Tibial nerve (tissue), 4 donors: ENCODE data around the gene SMIM44. TPM values are rescaled to one million over a fixed set of nuclear protein-coding genes. Genes with fewer than 3 reads are reported as not detected.

Experiments used
- DNase-seq, 2 donors: peaks; one replicate each; pipeline ENCODE4 v3.0.0-alpha.2; 2019; ENCODE audit warnings: low spot score in 2 of 2
- H3K27ac ChIP-seq, 4 donors: fragments of 200-600 bp; sonication (generic) in 3 of 4; one replicate each; pipeline ENCODE4 v1.5.1; 2017 to 2019; ENCODE audit warnings: mild to moderate bottlenecking in 1 of 4
- H3K27me3 ChIP-seq, 2 donors: fragments of 200-600 bp; sonication (generic) in 1 of 2; one replicate each; pipeline versions ENCODE4 v1.5.1 to v1.6.0; 2017 to 2019
- H3K36me3 ChIP-seq, 3 donors: fragments of 200-600 bp; sonication (generic); one replicate each; pipeline ENCODE4 v1.5.1; 2018 to 2019
- H3K4me1 ChIP-seq, 4 donors: fragments of 200-600 bp; sonication (generic) in 3 of 4; one replicate each; pipeline ENCODE4 v1.5.1; 2017 to 2019
- H3K4me3 ChIP-seq, 4 donors: fragments of 200-600 bp; sonication (generic) in 3 of 4; one replicate each; pipeline ENCODE4 v1.5.1; 2017 to 2019; ENCODE audit warnings: mild to moderate bottlenecking in 1 of 4, moderate library complexity in 1 of 4
- H3K9me3 ChIP-seq, 4 donors: fragments of 200-600 bp; sonication (generic) in 3 of 4; one replicate each; pipeline ENCODE4 v1.5.1; 2017 to 2019
- EP300 ChIP-seq, 2 donors: sonication (generic); formaldehyde crosslinking; IDR thresholded peaks; one replicate each; pipeline ENCODE4 v1.6.1; 2017; ENCODE audit warnings: antibody characterized with exemption in 2 of 2, mild to moderate bottlenecking in 1 of 2
- POLR2A ChIP-seq, 2 donors: fragments of 450-650 bp; IDR thresholded peaks; one replicate each; pipeline ENCODE4 v1.6.1; 2017; ENCODE audit warnings: antibody characterized with exemption in 2 of 2, mild to moderate bottlenecking in 2 of 2, moderate library complexity in 2 of 2
- WGBS, 2 donors: methylation state at CpG; one replicate each; pipeline ENCODE4 v1.1.5; 2018; 5-methylcytosine and 5-hydroxymethylcytosine counted together
- total RNA-seq, 4 donors: library from RNA; depleted of rRNA; stranded (reverse); fragments of >200 nt; gene quantifications; one replicate each; pipeline ENCODE4 v1.1.0, GENCODE V29; 2016
- TF ChIP-seq, protein P1 (sequence below), 5 experiments: fragments of 200-600 bp in 3 of 5; fragments of 450-650 bp in 2 of 5; sonication (generic) in 3 of 5; IDR thresholded peaks; one replicate each; pipeline ENCODE4 v1.5.1; 2016 to 2019; ENCODE audit warnings: antibody characterized with exemption in 5 of 5, mild to moderate bottlenecking in 3 of 5, moderate library complexity in 2 of 5

The SMIM44 gene
- total RNA-seq, 4 donors from 2014 or later: not detected

DNA sequence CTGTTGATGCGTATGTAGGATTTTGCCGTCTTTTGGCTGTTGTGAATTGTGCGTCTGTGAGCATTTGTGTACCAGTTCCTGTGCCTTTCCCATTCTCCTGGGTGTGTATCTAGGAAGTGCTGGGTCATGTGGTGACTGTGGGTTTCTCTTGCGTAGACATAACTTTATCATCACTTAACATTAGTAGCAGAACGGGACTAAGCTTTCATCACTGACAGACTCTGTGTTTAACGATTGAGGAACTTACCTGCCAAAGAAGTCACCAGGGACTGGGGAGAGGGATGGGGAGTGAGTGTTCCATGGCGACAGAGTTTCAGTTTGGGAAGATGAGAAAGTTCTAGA lies 37.8 kb upstream of the SMIM44 start:
- 88 to 92% methylated on average over 7 of the region's 7 CpGs for WGBS, 2 donors
- TF ChIP-seq POLR2A (IDR thresholded peaks at IDR 0.05) (no peak), EP300 (IDR thresholded peaks at IDR 0.05) (no peak)
- TF ChIP-seq, protein P1, sequence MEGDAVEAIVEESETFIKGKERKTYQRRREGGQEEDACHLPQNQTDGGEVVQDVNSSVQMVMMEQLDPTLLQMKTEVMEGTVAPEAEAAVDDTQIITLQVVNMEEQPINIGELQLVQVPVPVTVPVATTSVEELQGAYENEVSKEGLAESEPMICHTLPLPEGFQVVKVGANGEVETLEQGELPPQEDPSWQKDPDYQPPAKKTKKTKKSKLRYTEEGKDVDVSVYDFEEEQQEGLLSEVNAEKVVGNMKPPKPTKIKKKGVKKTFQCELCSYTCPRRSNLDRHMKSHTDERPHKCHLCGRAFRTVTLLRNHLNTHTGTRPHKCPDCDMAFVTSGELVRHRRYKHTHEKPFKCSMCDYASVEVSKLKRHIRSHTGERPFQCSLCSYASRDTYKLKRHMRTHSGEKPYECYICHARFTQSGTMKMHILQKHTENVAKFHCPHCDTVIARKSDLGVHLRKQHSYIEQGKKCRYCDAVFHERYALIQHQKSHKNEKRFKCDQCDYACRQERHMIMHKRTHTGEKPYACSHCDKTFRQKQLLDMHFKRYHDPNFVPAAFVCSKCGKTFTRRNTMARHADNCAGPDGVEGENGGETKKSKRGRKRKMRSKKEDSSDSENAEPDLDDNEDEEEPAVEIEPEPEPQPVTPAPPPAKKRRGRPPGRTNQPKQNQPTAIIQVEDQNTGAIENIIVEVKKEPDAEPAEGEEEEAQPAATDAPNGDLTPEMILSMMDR (IDR thresholded peaks at IDR 0.05): no peak
- no peak overlapping the region for H3K27ac ChIP-seq

DNA sequence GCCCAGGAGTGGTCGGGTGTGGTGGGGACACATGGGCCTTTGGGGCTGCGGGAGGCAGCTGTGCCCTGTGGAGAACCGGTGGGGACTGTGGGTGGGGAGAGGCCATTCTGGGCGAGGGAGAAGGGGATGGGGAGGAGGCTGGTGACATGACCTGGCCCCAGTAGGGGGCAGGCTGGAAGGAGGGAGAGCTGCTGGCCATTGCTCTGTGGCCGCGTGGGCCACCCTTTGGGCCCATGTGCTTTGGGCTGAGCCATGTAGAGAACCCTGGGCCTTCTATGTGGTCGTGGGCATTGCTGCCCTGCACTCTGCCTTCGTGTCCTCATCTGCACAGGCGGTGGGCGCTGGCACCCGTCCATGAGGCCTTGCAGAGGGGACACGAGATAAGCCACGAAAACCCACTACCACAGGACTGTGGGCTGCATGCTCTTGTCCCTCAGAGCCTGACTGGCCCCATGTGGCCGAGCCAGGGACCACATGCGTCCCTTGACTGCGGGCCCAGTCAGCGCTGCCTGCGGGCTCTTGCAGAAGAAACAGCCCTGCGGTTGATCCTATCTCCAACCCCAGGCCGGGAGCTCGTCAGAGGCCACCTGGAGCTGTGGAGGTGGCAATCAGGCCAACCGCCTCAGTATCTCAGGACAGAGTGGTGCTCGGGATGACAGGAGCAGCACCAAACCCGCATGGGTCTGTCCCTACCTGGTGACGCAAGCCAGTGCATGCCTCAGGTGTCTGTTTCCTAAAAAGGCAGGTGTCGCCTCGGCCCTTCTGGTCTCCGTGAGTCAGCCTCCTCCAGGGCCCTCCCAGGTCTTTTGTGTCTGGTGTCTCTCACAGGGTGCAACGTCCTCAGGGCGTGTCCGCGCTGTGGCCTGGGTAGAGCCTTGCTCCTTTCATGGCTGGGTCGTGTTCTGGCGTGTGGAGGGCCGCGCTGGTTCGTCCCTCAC lies 37.2 kb upstream of the SMIM44 start:
- no peak for TF ChIP-seq EP300 (IDR thresholded peaks at IDR 0.05)
- TF ChIP-seq, protein P1 (IDR thresholded peaks at IDR 0.05): no peak
- no peak for TF ChIP-seq POLR2A (IDR thresholded peaks at IDR 0.05)
- no peak overlapping the region for H3K4me3 ChIP-seq
- no peak for DNase-seq
- no peak overlapping the region for H3K27ac ChIP-seq
- no peaks in the 10 kb centered on the region for H3K9me3 ChIP-seq
- H3K4me1 ChIP-seq: peaks cover 0 to 31% (median 3%) of the 10 kb centered on the region in 4 donors
- no peaks in the 10 kb centered on the region for H3K27me3 ChIP-seq
- H3K36me3 ChIP-seq: peaks cover 0 to 68% (median 0%) of the 10 kb centered on the region in 3 donors
- 89% methylated on average over 28 to 34 of the region's 37 CpGs for WGBS, 2 donors

More for the DNA sequence above, 37.8 kb upstream of the SMIM44 start:
- Histone ChIP-seq H3K36me3 (peaks cover 0 to 74% (median 5%) of the 10 kb centered on the region in 3 donors), H3K9me3 (no peaks in the 10 kb centered on the region), H3K4me3 (no peak overlapping the region), H3K4me1 (peaks cover 0 to 25% (median under 1%) of the 10 kb centered on the region in 4 donors), H3K27me3 (no peaks in the 10 kb centered on the region)
- no peak for DNase-seq

DNA sequence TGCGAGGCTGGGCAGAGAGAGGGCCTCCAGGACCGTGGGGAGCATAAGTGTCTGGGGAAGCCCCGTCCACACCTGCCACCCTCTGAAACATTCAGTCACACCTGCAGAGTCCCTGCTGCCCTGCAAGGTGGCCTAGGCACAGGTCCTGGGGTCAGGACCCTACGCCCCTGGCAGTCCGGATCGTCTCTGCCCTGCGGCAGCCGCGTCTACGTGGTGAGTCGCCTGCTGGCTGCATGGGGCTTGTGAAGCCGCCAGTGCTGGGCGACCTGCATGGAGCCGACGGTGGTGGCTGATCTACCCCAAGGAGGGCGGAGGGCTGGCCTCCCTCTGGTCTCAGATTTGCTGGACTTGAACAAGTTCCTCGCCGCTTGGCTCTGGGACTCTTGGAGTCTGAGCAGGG lies 35.9 kb upstream of the SMIM44 start:
- no peak for TF ChIP-seq POLR2A (IDR thresholded peaks at IDR 0.05)
- TF ChIP-seq, protein P1 (IDR thresholded peaks at IDR 0.05): no peak
- no peak for TF ChIP-seq EP300 (IDR thresholded peaks at IDR 0.05)
- H3K4me3 ChIP-seq: no peak overlapping the region
- WGBS, 2 donors: 86 to 87% methylated on average over 8 to 18 of the region's 18 CpGs
- no peak overlapping the region for H3K27ac ChIP-seq
- H3K9me3 ChIP-seq: no peaks in the 10 kb centered on the region
- no peaks in the 10 kb centered on the region for H3K27me3 ChIP-seq
- peaks cover 0 to 42% (median 3%) of the 10 kb centered on the region in 4 donors for H3K4me1 ChIP-seq
- DNase-seq: no peak
- peaks cover 0 to 59% (median 0%) of the 10 kb centered on the region in 3 donors for H3K36me3 ChIP-seq

DNA sequence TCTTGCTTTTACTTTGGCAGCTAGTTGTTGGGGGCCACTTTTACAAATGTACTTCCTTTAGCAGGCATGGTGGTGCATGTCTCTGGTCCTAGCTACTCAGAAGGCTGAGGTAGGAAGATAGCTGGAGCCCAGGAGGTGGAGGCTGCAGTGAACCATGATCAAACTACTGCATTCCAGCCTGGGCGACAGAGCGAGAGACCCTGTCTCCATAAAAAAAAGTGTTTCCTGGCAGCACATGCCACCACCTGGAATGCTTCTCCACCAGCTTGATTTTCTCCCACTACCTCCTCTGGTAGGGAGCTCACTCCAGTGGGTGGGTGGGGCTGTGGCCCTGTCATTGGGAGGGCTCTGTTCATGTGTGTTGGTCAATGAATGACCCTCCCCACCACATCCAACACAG lies 35.4 kb upstream of the SMIM44 start:
- Histone ChIP-seq H3K9me3 (no peaks in the 10 kb centered on the region), H3K36me3 (peaks cover 0 to 54% (median 0%) of the 10 kb centered on the region in 3 donors), H3K4me3 (no peak overlapping the region), H3K4me1 (peaks cover 0 to 45% (median 3%) of the 10 kb centered on the region in 4 donors), H3K27me3 (no peaks in the 10 kb centered on the region), H3K27ac (no peak overlapping the region)
- 86 to 89% methylated on average over 2 of the region's 2 CpGs for WGBS, 2 donors
- TF ChIP-seq POLR2A (IDR thresholded peaks at IDR 0.05) (no peak), EP300 (IDR thresholded peaks at IDR 0.05) (no peak)
- TF ChIP-seq, protein P1 (IDR thresholded peaks at IDR 0.05): no peak
- no peak for DNase-seq

DNA sequence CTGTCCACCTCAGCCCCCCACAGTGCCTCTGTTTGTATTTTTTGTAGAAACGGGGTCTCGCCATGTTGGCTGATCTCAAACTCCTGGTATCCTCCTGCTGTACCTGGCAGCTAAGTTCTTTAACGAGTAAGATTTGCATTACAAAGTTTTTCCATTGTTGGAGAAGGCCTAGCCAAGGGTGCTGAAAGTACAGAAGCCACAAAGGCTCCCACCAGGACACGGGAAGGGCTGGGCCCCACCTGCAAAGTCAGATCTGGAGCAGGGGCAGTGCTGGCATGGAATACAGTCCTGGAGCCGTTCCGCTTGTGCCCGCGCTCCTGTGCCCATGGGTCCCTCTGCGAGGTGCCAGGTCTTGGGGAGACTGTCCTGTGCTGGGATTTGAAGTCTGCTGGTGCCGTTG lies 35.0 kb upstream of the SMIM44 start:
- Histone ChIP-seq H3K36me3 (peaks cover 0 to 50% (median 0%) of the 10 kb centered on the region in 3 donors), H3K27ac (no peak overlapping the region), H3K27me3 (no peaks in the 10 kb centered on the region), H3K4me1 (peaks cover 0 to 49% (median 3%) of the 10 kb centered on the region in 4 donors), H3K9me3 (no peaks in the 10 kb centered on the region), H3K4me3 (no peak overlapping the region)
- DNase-seq: no peak
- no peak for TF ChIP-seq POLR2A (IDR thresholded peaks at IDR 0.05)
- TF ChIP-seq, protein P1 (IDR thresholded peaks at IDR 0.05): no peak
- TF ChIP-seq EP300 (IDR thresholded peaks at IDR 0.05): no peak
- WGBS, 2 donors: 82 to 83% methylated on average over 10 of the region's 10 CpGs
